Caco-2 (cell line): ENCODE results near the gene MGAT4A. TPM values are rescaled to one million over a fixed set of nuclear protein-coding genes. Genes with fewer than 3 reads are reported as not detected.

Experiments used
- BruUV-seq: library from RNA; stranded (reverse); fragments of 400-500 nt; replicated peaks from 2 replicates; lab custom pipeline; 2021; lab: Mats Ljungman, UMichigan
- CTCF ChIA-PET: fragments of 300-600 bp; sonication (Branson Sonifier 250); formaldehyde crosslinking; loops from one replicate; lab custom pipeline; 2022; ENCODE audit warnings: antibody characterized with exemption; lab: Charles Lee
- POLR2A ChIA-PET: fragments of 300-600 bp; sonication (Branson Sonifier 250); formaldehyde crosslinking; loops from one replicate; lab custom pipeline; 2022; ENCODE audit warnings: antibody characterized with exemption; lab: Charles Lee
- DNase-seq, 2 experiments: peaks; one replicate each; pipeline versions ENCODE4 v3.0.0 to v3.0.0-alpha.2; 2020 to 2022
- H3K27me3 ChIP-seq: replicated peaks from 2 replicates; pipeline ENCODE4 v1.6.0; 2011; ENCODE audit warnings: low read length; ENCODE audit not compliant: control insufficient read depth, insufficient read depth
- H3K36me3 ChIP-seq: 2 replicates; pipeline ENCODE4 v1.5.1; 2011; ENCODE audit warnings: low read length; ENCODE audit not compliant: control insufficient read depth, insufficient read depth
- H3K4me1 ChIP-seq: fragments of 250-450 bp; sonication (Bioruptor Pico); 2 replicates; pipeline ENCODE4 v1.5.1; 2020; ENCODE audit warnings: mild to moderate bottlenecking
- H3K4me3 ChIP-seq: 2 replicates; pipeline ENCODE4 v1.5.1; 2011; ENCODE audit warnings: low read depth, mild to moderate bottlenecking, control low read depth, low read length
- H3K9me3 ChIP-seq: fragments of 250-450 bp; sonication (Bioruptor Pico); 2 replicates; pipeline ENCODE4 v1.5.1; 2020; ENCODE audit warnings: mild to moderate bottlenecking, moderate library complexity
- H3K27ac Mint-ChIP-seq: one replicate; pipeline ENCODE4 v1.8.0; 2022; ENCODE audit warnings: mixed read lengths; ENCODE audit not compliant: unreplicated experiment
- H3K27me3 Mint-ChIP-seq: one replicate; pipeline ENCODE4 v1.8.0; 2022; ENCODE audit warnings: mixed read lengths; ENCODE audit not compliant: insufficient read depth, unreplicated experiment
- H3K36me3 Mint-ChIP-seq: one replicate; pipeline ENCODE4 v1.8.0; 2022; ENCODE audit warnings: mild to moderate bottlenecking, mixed read lengths; ENCODE audit not compliant: insufficient read depth, unreplicated experiment
- H3K4me1 Mint-ChIP-seq: one replicate; pipeline ENCODE4 v1.8.0; 2022; ENCODE audit warnings: low read depth, mixed read lengths; ENCODE audit not compliant: unreplicated experiment
- H3K4me3 Mint-ChIP-seq: one replicate; pipeline ENCODE4 v1.8.0; 2022; ENCODE audit warnings: mild to moderate bottlenecking, moderate library complexity, mixed read lengths; ENCODE audit not compliant: unreplicated experiment
- H3K9me3 Mint-ChIP-seq: one replicate; pipeline ENCODE4 v1.8.0; 2022; ENCODE audit warnings: mixed read lengths; ENCODE audit not compliant: unreplicated experiment
- CTCF ChIP-seq, 2 experiments: fragments of 200-600 bp in 1 of 2; IDR thresholded peaks; 1 replicate in 1 of 2; 2 replicates in 1 of 2; pipeline versions ENCODE4 v1.5.1 to v1.8.0; 2011 to 2022; ENCODE audit warnings: antibody characterized with exemption in 1 of 2, control low read depth in 1 of 2, inconsistent platforms in 1 of 2, low read depth in 1 of 2, low read length in 1 of 2, mild to moderate bottlenecking in 1 of 2, moderate library complexity in 1 of 2; ENCODE audit not compliant: insufficient read depth in 1 of 2, severe bottlenecking in 1 of 2, unreplicated experiment in 1 of 2
- intact Hi-C: fragments of 100-400 bp; cut with micrococcal nuclease; formaldehyde crosslinking; loops from one replicate; pipeline ENCODE4 v1.10.0; 2022; ENCODE audit not compliant: unreplicated experiment
- total RNA-seq: library from RNA; stranded (reverse); gene quantifications from 2 replicates; pipeline ENCODE4 v1.2.3, GENCODE V29; 2022

The MGAT4A gene
- total RNA-seq, 1 experiment from 2014 or later: 63.7 TPM

GRCh38 chr2:98703738-98704137 is 27.2 kb downstream of the MGAT4A start:
- peak overlapping the region; percentile 2 for H3K4me3 Mint-ChIP-seq
- H3K27me3 ChIP-seq: no peaks in the 10 kb centered on the region
- intact Hi-C loops: loop anchor here (1.0 to 2.0 kb wide), 3 partner anchors 27 to 63 kb away; no protein-coding TSS in a partner anchor
- peaks cover 15% of the 10 kb centered on the region for H3K36me3 Mint-ChIP-seq
- ChIA-PET POLR2A (no interaction called here), CTCF (interaction anchor here (1.4 to 2.1 kb wide), 2 partner anchors 54 to 92 kb away, joined by 4 to 10 read pairs; no protein-coding TSS in a partner anchor)
- peaks cover 40% of the 10 kb centered on the region for H3K4me1 Mint-ChIP-seq
- peak overlapping the region; percentile 93 for H3K27ac Mint-ChIP-seq
- H3K9me3 Mint-ChIP-seq: peaks cover 3% of the 10 kb centered on the region
- H3K36me3 ChIP-seq: no peaks in the 10 kb centered on the region
- DNase-seq: no peak
- H3K9me3 ChIP-seq: no peaks in the 10 kb centered on the region
- no peaks in the 10 kb centered on the region for H3K27me3 Mint-ChIP-seq
- peaks cover 66% of the 10 kb centered on the region for H3K4me1 ChIP-seq
- no peak for TF ChIP-seq CTCF (IDR thresholded peaks at IDR 0.05; ENCODE audit: insufficient read depth in 1 of 2, low read depth in 1 of 2, low read length in 1 of 2, severe bottlenecking in 1 of 2, unreplicated experiment in 1 of 2)
- BruUV-seq: no TSS peak
- H3K4me3 ChIP-seq: no peak overlapping the region

- Histone ChIP-seq H3K4me3 (no peak overlapping the region), H3K36me3 (no peaks in the 10 kb centered on the region), H3K27me3 (no peaks in the 10 kb centered on the region), H3K9me3 (no peaks in the 10 kb centered on the region), H3K4me1 (peaks cover 73% of the 10 kb centered on the region)
- no TSS peak for BruUV-seq
- no peak for DNase-seq
- no peak for TF ChIP-seq CTCF (IDR thresholded peaks at IDR 0.05; ENCODE audit: insufficient read depth in 1 of 2, low read depth in 1 of 2, low read length in 1 of 2, severe bottlenecking in 1 of 2, unreplicated experiment in 1 of 2)
- H3K4me3 Mint-ChIP-seq: peak overlapping the region; percentile 68
- H3K36me3 Mint-ChIP-seq: peaks cover 15% of the 10 kb centered on the region
- ChIA-PET POLR2A (no interaction called here), CTCF (interaction anchor here (1.2 to 2.1 kb wide), 2 partner anchors 27 to 54 kb away, joined by 4 to 10 read pairs (median 9); no protein-coding TSS in a partner anchor)
- intact Hi-C loops: loop anchor here (1.0 to 2.0 kb wide), 3 partner anchors 54 to 134 kb away; no protein-coding TSS in a partner anchor
- H3K9me3 Mint-ChIP-seq: peaks cover 10% of the 10 kb centered on the region
- peaks cover 46% of the 10 kb centered on the region for H3K4me1 Mint-ChIP-seq
- H3K27ac Mint-ChIP-seq: peak overlapping the region; percentile 93
- H3K27me3 Mint-ChIP-seq: no peaks in the 10 kb centered on the region
These were observed 27.9 kb downstream of the MGAT4A start for GRCh38 chr2:98702858-98703620.

GRCh38 chr2:98702127-98702802 is 28.7 kb downstream of the MGAT4A start:
- H3K9me3 Mint-ChIP-seq: peaks cover 10% of the 10 kb centered on the region
- H3K4me1 Mint-ChIP-seq: peaks cover 42% of the 10 kb centered on the region
- Histone ChIP-seq H3K27me3 (no peaks in the 10 kb centered on the region), H3K4me1 (peaks cover 77% of the 10 kb centered on the region), H3K4me3 (no peak overlapping the region), H3K9me3 (no peaks in the 10 kb centered on the region), H3K36me3 (no peaks in the 10 kb centered on the region)
- BruUV-seq: no TSS peak
- no peaks in the 10 kb centered on the region for H3K27me3 Mint-ChIP-seq
- peak overlapping the region; percentile 93 for H3K27ac Mint-ChIP-seq
- no peak for TF ChIP-seq CTCF (IDR thresholded peaks at IDR 0.05; ENCODE audit: insufficient read depth in 1 of 2, low read depth in 1 of 2, low read length in 1 of 2, severe bottlenecking in 1 of 2, unreplicated experiment in 1 of 2)
- POLR2A ChIA-PET: no interaction called here
- intact Hi-C loops: loop anchor here (1.0 to 2.0 kb wide), 3 partner anchors 53 to 135 kb away; no protein-coding TSS in a partner anchor
- CTCF ChIA-PET: interaction anchor here (0.7 to 1.5 kb wide), 3 partner anchors 28 to 137 kb away, joined by 3 to 9 read pairs (median 4); no protein-coding TSS in a partner anchor
- peak overlapping the region; percentile 68 for H3K4me3 Mint-ChIP-seq
- DNase-seq: peak; percentile 77 to 89
- H3K36me3 Mint-ChIP-seq: peaks cover 15% of the 10 kb centered on the region
